NCI-H774 (cell line): ENCODE measurements around the gene WWTR1.

Experiments used
- DNase-seq: peaks from one replicate; lab custom pipeline; 2025; lab: John Stamatoyannopoulos, UW

The WWTR1 gene

DNA sequence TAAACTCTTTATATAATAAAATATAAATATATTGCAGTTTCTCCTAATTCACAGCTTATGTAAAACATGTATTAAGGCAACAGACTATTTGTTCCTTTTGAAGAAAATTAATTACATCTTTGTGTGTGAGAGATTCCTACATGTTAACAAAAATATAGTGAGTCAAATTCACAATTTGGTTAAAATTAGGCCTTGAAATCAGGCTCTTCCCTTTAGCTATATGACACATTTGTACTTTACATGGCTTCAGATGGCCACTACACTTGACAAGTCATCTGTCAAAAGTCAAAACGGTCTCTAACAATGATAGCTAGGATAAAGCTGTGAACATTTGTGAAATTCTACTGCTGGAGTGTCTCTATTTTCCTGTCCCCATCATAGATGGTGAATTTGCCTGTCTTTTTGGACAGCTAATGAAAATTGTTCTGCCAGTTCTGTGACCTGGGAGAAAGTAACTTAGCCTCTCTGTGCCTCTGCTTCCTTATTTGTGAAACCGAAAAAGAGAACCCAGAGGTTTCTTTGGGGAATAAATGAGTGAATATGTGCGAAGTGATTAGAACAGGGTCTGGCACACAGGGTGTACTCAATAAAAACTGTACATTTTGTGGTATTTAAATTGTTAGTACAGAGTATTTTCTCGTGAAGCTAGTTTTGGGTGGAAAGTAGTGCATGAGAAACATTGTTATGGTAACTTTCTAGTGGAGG is 159.7 kb downstream of the WWTR1 start:
- no peak for DNase-seq

DNA sequence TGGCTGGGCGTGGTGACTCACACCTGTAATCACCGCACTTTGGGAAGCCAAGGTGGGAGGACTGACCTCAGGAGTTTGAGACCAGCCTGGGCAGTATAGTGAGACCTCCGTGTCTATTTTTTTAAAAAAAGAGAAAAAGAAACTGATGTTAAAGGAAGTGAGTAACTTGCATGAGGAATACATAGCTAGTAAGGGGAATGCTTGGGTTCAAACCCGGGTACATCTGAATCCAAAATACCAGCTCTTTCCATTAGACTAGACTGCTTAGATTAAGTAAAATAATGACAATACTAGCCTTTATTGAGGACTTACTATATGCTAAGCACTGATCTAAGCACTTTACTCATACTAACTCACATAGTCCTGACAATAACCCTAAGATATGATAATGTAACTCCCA is 160.9 kb downstream of the WWTR1 start:
- DNase-seq, result no peak

DNA sequence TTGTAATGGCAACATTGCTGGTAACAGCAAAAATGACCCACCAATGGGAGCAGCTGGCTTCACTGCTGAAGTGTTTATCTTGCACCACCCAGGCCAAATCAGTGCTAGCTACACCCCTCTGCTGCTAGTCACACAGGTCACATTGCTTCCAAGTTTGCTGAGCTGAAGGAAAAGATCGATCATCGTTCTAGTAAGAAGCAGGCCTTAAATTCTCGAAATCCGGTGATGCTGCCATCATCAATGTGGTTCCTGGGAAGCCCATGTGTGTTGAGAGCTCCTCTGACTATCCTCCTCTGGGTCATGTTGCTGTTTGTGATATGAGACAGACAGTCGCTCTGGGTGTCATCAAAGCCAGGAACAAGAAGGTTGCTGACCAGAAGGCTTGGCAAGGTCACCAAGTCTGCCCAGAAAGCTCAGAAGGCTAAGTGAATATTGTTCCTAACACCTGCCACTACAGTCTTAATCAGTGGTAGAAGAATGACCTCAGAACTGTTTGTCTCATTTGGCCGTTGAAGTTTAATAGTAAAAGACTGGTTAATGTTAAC is 162.2 kb downstream of the WWTR1 start:
- no peak for DNase-seq

DNA sequence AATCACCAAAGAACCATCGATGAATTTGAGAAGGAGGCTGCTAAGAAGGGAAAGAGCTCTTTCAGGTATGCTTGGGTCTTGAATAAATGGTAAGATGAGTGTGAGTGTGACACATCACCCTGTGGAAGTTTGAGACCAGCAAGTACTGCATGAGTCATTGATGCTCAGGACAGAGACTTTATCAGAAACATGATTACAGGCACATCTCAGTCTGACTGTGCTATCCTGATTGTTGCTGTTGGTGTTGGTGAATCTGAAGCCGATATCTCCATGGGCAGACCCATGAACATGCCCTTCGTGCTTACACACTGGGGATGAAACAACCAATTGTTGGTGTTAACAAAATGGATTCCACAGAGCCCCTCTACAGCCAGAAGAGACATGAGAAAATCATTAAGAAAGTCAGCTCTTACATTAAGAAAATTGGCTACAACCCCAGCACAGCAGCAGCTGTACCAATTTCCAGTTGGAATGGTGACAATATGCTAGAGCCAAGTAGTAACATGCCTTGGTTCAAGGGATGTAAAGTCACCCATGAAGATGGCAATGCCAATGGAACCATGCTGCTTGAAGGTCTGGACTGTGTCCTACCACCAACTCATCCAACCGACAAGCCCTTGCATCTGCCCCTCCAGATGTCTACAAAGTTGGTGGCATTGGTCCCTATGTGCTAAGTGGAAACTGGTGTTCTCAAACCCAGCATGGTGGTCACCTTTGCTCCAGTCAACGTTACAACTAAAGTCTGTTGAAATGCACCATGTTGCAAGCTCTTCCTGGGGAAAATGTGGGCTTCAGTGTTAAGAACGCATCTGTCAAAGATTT is 162.9 kb downstream of the WWTR1 start:
- DNase-seq, result no peak

DNA sequence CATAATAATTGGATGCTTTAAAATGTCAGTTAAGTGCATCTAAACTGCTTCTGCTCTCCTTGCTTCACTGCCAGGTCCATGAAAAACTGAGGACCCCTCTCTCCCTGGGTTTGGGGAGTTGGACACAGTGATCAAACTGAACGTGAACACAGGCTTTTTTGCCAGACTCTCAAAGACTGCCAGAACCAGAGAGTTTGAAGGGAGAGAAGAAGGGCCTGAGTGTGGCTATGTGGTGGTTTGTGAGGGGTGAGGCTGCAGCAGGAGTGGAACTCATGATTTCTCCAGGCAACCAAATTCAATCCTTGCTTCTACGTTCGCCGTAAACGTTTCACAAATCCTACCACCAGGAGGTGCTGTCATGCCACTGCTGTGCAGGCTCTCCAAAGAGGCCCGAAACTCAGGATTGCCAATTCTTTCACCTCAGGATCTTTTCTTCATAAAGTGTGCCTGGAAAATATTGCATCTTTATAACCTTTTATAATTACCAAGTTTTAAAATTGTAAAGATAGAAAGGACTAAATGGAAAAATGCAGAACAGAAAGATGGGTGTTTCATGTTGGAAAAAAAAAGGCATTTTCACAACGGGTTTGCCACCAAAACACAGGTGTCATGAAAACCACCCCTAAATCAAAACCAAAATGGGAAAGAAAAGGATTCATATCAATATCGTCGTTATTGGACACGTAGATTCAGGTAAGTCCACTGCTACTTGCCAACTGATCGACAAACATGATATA is 163.6 kb downstream of the WWTR1 start:
- DNase-seq, result peak; percentile 76

DNA sequence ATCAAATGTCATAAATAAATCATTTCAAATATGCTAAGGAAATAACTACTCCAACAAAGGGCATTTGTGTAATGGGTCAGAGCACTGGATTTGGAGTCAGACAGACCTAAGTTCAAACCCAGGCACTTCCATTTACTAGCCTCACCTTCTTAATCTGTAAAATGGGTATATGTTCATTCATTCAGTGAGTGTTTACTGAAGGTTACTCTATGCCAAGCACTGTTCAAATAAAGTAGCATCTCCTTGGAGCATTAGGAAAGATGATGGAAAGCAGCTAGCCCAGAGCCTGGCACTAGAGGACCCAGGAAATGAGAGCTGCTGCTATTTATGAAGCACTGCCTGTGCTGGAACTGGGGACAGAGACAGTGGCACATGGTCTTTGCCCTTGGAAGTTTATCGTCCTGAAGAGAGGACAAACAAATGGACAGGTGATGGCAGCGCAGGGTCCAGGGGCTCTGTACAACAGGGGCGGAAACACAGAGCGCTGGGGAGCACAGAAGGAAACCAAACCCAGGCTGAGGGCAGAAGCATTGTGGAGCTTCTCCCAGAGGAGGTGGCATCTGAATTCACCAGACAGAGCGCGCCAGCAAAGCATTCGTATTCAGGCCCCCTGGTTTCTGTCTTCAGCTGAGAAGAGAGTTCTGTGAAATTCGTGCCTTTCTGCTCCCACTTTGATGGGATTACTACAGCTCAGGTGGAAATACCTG is 164.4 kb downstream of the WWTR1 start:
- DNase-seq, result no peak

DNA sequence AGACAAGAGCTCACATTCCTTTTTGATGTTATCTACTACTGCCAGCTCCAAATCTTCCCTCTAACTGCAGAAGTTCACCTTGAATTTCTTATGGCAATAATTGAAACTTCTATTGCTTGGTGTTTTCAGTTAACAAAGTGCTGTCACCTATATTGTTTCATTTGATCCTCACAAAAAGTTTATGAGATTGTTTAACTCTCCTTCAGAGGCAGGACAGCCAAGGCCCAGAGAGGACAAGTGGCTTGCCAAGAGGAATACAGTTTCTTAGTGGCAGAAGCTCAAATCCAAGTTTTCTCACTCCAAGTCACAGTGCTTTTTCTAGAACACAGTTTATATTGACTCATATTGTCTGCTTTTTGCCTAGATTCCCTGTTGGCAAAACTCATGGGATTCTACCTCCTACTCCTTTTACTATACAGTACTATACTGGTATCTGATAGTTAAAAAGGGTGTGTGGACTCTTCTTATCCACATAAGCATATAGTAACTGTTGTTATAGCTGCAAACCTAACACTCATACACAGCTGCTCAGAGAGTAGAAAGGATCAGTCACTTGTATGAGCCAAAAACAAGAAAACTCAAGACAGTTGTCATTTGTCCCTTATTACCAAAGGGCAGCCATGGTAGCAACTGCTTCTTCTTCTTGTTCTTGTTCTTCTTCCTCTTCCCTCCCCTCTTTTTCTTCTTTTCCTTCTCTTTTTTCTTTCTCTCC is 167.4 kb downstream of the WWTR1 start:
- no peak for DNase-seq

DNA sequence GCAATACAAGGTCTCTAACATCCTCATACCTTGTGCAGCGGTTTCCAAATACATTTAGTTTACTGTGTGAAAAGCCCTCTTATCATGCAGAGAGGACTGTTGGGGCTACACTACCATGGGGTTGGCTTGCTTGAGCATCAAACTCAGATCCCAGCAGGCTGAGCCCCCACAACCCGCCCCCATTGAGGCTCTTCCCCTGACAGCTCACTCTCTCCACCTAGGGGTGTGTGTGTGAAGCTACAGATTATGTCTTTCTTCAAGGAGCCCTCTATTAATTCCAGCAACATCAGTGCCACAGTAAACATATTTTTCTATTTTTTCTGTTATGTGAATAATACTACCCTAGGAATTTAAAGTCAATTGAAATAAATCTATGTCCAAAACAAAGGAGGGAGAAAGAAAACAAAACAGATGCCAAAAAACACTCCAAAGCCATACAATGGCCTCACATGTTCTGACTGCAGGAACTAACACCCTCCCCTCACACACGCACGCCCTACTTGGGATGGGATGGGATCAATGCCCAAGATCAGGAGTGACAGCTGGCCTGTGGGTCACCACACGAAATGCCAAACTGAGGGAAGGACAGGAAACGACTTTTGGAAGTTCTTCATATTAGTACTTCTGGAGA is 168.7 kb downstream of the WWTR1 start:
- no peak for DNase-seq

DNA sequence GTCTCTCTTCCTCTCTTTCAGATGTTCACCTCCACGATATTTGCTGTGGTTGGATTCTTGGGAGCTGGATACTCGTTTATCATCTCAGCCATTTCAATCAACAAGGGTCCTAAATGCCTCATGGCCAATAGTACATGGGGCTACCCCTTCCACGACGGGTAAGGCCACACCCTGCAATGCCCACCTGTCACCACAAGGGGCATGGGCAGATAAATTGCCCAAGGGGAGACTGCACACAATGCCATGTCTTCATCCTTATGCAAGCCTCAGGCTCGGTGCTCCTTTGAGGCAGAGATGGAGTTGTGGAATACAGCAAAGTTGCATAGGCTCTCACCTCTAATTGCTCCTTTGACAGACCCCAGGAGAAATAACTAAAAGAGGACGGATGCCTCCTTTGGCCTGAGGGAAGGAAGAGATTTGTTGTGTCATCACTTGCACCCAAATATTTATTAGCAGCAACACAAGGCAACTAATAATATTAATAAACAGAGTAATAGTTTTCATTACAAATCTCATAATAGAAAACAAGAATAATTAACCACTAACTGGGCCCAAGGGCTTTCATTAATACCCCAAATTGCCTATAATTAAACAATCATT is 170.1 kb downstream of the WWTR1 start:
- DNase-seq, result no peak

DNA sequence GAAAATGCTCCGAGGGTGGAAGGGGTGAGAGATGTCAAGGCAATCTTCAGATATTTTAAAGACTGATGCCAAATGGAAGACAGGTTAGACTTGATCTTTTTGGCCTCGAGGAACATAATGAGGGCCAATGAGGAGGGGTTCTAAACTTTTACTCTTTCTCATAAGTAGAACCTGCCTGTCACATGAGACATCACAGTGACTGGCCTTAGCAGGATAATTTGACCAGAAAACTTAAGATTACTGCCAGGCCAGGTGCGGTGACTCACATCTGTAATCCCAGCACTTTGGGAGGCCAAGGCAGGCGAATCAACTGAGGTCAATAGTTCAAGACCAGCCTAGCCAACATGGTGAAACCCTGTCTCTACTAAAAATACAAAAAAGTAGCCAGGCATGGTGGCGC is 171.1 kb downstream of the WWTR1 start:
- DNase-seq, result no peak

DNA sequence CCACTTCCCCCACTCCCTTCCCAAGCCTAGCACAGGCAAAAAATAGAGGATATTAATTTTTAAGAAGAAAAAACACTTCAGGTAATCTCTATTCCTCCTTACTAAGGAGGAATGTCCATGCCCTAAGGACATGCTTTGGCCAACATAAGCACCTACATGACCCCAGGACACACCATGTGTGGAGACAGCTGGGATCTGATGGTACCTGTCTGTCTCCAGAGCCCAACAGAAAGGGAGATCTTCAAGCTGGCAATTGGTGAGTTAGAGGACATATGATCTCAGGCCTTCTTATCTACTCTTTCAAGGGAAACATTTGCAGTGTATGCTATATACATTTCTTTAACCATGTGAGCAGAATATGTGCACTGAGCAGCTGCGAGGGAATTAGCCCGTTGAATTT is 176.3 kb downstream of the WWTR1 start:
- no peak for DNase-seq

DNA sequence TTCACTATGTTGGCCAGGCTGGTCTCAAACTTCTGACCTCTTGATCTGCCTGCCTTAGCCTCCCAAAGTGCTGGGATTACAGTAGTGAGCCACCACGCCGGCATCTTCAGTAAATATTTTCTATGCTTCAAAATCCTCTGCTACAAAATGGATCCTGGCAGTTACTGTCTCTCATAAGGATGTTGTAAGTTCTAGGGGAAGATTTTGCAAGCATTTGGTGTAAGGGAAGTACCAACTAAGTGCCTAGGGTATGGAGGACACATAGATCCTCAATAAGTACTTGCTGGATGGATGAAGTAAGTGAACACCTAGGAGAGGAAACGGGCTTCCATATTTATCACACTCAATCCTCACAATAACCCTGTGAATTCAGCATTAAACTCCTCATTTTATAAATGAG is 176.8 kb downstream of the WWTR1 start:
- no peak for DNase-seq

DNA sequence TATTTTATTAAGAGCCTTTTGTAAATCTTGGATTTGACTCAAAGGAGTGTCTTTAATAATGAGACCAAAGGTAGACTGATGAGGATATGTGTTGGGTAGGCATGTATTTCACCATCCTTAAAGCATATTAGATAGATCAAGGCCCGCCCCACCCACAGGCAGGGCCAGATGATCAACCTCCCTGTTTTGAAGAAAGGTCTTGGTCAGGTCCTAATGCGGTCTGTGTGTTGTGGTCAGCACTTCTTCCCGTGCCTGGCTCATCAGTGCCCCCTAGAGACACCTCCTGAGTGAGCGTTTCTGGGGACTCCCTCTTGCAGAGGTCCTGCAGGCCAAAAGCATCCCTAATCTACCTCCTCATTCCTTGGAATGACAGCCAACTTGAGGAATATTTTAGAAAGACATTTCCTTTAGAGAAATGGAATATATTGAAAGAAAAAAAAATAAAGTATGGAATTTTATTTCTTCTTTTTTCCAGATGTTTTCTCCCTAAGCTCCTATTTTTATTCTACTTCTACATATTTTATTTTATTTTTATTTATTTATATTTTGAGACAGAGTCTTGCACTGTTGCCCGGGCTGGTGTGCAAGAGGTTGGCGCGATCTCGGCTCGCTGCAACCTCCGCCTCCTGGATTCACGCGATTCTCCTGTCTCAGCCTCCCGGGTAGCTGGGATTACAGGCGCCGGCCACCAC is 177.4 kb downstream of the WWTR1 start:
- DNase-seq, result peak; percentile 70

DNA sequence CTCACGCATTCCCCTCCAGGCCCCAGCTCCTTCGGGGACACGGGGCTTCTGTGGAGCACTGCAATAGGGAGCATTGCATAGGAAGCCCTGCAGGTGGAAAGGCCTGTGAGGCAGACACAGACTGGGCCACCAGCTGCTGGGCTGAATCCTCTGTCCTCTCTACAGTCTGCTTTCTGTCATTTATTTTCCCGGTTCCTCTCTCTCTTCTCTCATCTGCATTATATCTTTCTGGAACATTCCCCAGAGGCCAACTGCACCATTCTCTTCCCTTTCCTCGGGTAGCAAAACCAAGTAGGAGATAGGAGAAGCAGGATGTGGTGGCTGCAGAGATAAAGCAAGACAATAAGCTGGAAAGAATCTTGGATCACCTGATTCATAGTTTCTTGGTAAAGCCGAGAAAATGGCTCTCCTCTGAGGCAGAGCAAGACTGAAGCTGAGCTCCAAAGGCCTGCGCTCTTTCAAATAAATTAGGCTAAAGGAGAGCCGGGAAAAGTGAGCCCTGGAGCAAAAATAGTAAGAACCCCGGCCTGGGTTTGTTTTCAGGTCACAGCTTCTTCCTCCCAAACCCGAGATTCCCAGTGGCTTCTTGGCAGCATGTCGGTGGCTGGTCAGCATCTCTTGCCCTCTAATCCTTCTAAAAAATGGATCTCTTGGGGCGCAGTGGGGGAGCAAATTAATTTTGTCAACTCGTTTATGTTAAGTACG is 178.1 kb downstream of the WWTR1 start:
- DNase-seq, result no peak

DNA sequence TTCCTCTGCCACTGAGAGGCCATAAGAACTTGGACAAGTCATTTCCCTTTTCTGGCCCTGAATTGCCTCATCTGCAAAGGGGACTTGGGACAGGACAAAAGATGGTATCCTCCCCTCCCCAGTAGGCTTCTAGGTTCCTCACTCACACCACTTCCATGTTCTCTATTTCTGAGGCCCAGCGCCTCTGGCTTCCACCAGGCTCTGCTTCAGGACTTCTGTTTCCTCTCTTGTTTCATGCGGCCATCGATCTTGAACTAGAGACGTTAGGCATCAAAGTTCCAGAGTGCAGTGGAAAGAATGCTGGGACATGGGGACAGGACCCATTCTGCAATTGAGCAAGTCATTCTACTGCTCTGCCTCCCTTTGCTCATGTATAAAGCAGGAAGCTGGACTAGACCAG is 181.6 kb downstream of the WWTR1 start:
- DNase-seq, result no peak

DNA sequence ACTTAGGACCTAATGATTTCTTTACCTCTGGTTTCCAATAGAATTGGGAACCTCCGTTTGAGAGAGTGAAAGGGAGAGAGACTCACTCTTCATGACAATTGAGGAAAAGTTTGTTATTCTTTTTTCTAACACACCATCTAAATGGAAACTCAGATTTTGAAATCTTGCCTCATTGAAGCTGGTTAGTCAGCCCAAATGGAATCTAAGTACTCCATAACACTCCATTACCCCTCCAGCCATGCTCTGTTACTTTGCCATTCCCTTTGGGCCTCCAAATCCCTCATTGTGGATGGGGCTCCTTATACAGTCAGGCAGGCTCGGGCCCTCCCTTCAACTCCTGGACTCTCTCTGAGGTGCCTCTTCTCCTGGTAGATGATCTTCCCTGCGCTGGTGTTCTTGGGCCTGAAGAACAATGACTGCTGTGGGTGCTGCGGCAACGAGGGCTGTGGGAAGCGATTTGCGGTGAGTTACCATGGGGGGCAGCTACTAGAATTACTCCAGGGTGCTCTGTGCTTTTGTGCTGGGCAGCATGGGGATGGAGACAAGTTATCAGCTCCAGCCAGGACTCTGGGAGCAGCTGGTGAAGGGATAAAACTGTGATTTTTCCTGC is 182.3 kb downstream of the WWTR1 start:
- DNase-seq, result no peak

DNA sequence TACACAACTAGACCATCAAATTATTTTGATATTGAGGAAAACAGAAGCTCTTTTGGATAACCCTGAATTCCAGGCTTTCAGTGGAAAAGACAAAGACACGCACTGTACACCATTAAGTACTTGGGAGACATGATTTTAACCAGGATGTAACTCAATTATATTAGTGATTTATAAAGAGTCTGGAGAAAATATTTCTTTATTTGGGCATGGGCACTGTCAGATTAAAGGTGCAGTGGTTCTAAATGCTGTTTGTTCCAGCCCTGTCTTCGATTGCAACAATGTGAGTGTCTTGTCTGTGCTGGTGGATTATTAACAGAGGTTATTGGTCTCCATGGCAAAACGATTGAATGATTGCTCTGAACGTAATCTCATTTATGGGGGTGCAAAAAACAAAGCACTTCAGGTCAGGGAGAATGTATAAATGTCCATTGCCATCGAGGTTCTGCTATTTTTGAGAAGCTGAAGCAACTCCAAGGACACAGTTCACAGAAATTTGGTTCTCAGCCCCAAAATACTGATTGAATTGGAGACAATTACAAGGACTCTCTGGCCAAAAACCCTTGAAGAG is 183.5 kb downstream of the WWTR1 start, which contains the start of gene TM4SF4:
TM4SF4 (plus strand) TSS at position 448 of the 568 bp plus-strand sequence. CDS start 181 bp downstream, outside the sequence.
- DNase-seq, result no peak
